ENCODE data around the gene DPP9. TPM values are rescaled to one million over a fixed set of nuclear protein-coding genes. Genes with fewer than 3 reads are reported as not detected.

The DPP9 gene
- total RNA-seq, 2 donors from 2014 or later, result 67.9 to 73.8 TPM

GRCh38 chr19:4691373-4691772 lies 32.3 kb downstream of the DPP9 start:
- TF ChIP-seq CTCF (IDR thresholded peaks at IDR 0.05), result no peak
- H3K9me3 ChIP-seq, result no peaks in the 10 kb centered on the region
- ATAC-seq (ENCODE audit: insufficient number of reproducible peaks, low FRiP score, low read depth), result no peak
- H3K27me3 ChIP-seq (replicated peaks; ENCODE audit: insufficient read depth), result no peaks in the 10 kb centered on the region
- no peak overlapping the region for H3K27ac ChIP-seq
- H3K4me1 ChIP-seq (ENCODE audit: control insufficient read depth in 1 of 2, low read depth in 2 of 2), result no peaks in the 10 kb centered on the region
- no peak for DNase-seq (ENCODE audit: low spot score)
- H3K36me3 ChIP-seq, result peaks cover 71% of the 10 kb centered on the region
- H3K4me3 ChIP-seq, result no peak overlapping the region

- no peaks in the 10 kb centered on the region for H3K9me3 ChIP-seq
- no peaks in the 10 kb centered on the region for H3K4me1 ChIP-seq (ENCODE audit: control insufficient read depth in 1 of 2, low read depth in 2 of 2)
- H3K36me3 ChIP-seq, result peaks cover 67% of the 10 kb centered on the region
- no peak overlapping the region for H3K4me3 ChIP-seq
- no peak overlapping the region for H3K27ac ChIP-seq
- H3K27me3 ChIP-seq (replicated peaks; ENCODE audit: insufficient read depth), result no peaks in the 10 kb centered on the region
- no peak for TF ChIP-seq CTCF (IDR thresholded peaks at IDR 0.05)
- no peak for DNase-seq (ENCODE audit: low spot score)
- no peak for ATAC-seq (ENCODE audit: insufficient number of reproducible peaks, low FRiP score, low read depth)
These were observed 33.3 kb downstream of the DPP9 start for GRCh38 chr19:4690361-4690760.

- DNase-seq (ENCODE audit: low spot score) (no peak), ATAC-seq (ENCODE audit: insufficient number of reproducible peaks, low FRiP score, low read depth) (no peak)
- no peak overlapping the region for H3K27ac ChIP-seq
- H3K4me1 ChIP-seq (ENCODE audit: control insufficient read depth in 1 of 2, low read depth in 2 of 2), result no peaks in the 10 kb centered on the region
- H3K9me3 ChIP-seq, result no peaks in the 10 kb centered on the region
- no peak for TF ChIP-seq CTCF (IDR thresholded peaks at IDR 0.05)
- peaks cover 67% of the 10 kb centered on the region for H3K36me3 ChIP-seq
- no peak overlapping the region for H3K4me3 ChIP-seq
- H3K27me3 ChIP-seq (replicated peaks; ENCODE audit: insufficient read depth), result no peaks in the 10 kb centered on the region
These were observed 34.2 kb downstream of the DPP9 start for GRCh38 chr19:4689403-4689802.

- Histone ChIP-seq H3K27ac (no peak overlapping the region), H3K4me3 (no peak overlapping the region), H3K9me3 (no peaks in the 10 kb centered on the region), H3K4me1 (ENCODE audit: control insufficient read depth in 1 of 2, low read depth in 2 of 2) (no peaks in the 10 kb centered on the region), H3K27me3 (replicated peaks; ENCODE audit: insufficient read depth) (no peaks in the 10 kb centered on the region), H3K36me3 (peaks cover 67% of the 10 kb centered on the region)
- DNase-seq (ENCODE audit: low spot score) (no peak), ATAC-seq (ENCODE audit: insufficient number of reproducible peaks, low FRiP score, low read depth) (no peak)
- TF ChIP-seq CTCF (IDR thresholded peaks at IDR 0.05), result no peak
These were observed 35.1 kb downstream of the DPP9 start for GRCh38 chr19:4688587-4688986.

- H3K9me3 ChIP-seq, result no peaks in the 10 kb centered on the region
- H3K4me3 ChIP-seq, result no peak overlapping the region
- peaks cover 71% of the 10 kb centered on the region for H3K36me3 ChIP-seq
- H3K27ac ChIP-seq, result no peak overlapping the region
- no peak for DNase-seq (ENCODE audit: low spot score)
- no peaks in the 10 kb centered on the region for H3K4me1 ChIP-seq (ENCODE audit: control insufficient read depth in 1 of 2, low read depth in 2 of 2)
- no peaks in the 10 kb centered on the region for H3K27me3 ChIP-seq (replicated peaks; ENCODE audit: insufficient read depth)
- no peak for TF ChIP-seq CTCF (IDR thresholded peaks at IDR 0.05)
- ATAC-seq (ENCODE audit: insufficient number of reproducible peaks, low FRiP score, low read depth), result no peak
These were observed 36.2 kb downstream of the DPP9 start for GRCh38 chr19:4687396-4687795.

Data from thoracic aorta (tissue), 2 donors.